ENCODE measurements around the gene SORCS3. TPM values are rescaled to one million over a fixed set of nuclear protein-coding genes. Genes with fewer than 3 reads are reported as not detected.
"Not testable (repeated sequence)": the region's sequence is repeated elsewhere in the genome, so short reads cannot be mapped to it uniquely, and the experiment has no call there.

The SORCS3 gene
- total RNA-seq, 1 donor from 2014 or later, result 0.19 TPM

DNA sequence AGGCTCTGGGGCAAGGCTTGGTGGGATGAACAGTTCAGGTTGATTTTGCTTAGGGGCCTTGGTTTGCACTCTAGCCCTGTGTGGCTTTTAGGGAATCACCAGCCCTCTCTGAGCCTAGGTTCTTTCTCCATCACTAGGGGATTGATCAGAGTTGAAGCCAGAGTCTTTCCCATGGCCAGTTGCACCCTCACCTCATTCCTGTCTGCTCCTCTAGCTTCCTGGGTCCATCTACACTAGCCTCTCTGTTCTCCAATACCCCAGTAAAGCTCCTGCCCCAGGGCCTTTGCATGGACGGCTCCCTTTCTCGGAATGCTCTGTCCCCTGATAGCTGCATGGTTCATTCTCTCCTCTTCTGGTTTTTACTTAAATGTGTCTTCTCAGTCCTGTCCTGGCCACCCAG lies 40.4 kb downstream of the SORCS3 start:
- DNase-seq, result no peak
- ATAC-seq (ENCODE audit: poor library complexity), result no peak
- intact Hi-C loops (cut with DNase I), result no loop called here

DNA sequence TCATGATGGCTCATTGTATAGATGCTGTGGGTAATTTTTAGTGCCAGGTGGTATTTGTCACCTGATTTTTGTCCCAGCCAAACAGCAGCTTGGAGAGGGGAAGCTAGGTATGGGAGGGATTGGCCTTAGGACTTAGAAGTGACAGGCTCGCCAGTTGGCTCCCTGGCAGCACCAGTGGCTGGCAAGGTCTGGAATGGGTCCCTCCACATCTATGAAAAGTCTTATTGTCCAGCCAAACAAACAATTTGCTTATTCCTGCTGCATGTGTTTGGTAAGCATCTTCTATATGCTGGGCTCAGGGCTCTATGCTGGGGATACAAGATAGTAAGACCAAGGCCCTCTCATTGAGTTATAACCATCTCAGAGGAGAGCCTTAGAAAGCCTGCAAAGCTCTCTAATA lies 42.5 kb downstream of the SORCS3 start:
- no peak for DNase-seq
- no peak for ATAC-seq (ENCODE audit: poor library complexity)
- intact Hi-C loops (cut with DNase I), result no loop called here

GRCh38 chr10:104686829-104687228 lies 45.7 kb downstream of the SORCS3 start:
- intact Hi-C loops (cut with DNase I), result no loop called here
- DNase-seq, result no peak
- ATAC-seq (ENCODE audit: poor library complexity), result no peak

DNA sequence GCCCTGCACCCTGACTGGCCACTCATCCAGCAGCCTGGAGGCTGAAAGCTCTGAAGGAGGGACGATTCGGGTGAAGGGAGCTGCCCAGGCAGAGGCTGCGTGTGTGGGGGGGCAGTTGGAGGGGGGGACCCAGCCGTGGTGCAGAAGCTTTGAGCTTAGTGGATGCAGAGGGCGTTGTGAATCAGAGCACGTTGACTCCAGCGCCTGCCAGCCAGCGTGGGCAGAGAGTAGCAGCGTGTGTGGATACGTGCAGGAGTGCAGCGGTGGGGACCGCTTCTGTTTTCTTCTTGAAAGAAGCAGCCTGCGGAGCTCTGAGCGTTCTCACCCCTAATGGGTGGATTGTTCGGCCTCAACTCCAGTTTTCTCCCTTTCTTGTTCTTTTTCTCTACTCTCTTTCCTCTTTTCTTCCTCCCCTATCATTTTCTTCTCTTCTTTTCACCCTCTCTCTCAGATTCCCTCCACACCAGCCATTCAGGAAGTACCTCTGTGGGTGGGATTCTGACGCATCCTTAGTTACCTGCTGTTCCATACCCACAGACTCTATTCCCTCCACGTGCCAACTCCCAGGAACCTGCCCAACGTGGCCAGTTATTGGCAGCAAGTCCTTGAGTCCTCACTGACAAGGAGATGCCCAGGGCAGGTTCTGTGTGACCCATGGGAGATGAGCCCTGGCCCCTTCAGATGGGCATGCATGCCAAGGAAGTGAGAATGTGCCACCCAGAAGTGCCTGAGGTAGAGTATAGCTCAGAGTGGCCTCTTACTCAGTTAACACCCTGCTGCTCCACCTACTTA lies 47.4 kb downstream of the SORCS3 start:
- ATAC-seq (ENCODE audit: poor library complexity) (no peak), DNase-seq (no peak)
- intact Hi-C loops (cut with DNase I), result no loop called here

DNA sequence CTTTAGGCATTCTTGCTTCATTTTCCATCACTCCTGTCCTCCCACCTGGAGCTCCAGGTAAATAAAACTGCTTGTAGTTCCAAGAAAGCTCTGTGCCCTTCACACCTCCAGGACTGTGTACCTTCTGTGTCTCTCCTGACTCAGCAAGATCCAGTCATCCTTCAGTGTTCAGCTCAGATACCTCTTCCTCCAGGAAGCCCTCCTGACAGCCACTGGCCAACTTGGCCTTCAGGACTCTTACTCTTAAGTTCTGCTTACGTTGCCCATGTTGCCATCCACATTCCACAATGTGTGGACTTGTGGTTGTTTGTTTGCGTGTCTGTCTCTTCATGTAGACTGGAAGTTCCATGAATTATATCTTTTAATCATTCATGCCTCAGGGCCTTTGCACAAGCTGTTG lies 48.0 kb downstream of the SORCS3 start:
- DNase-seq (no peak), ATAC-seq (ENCODE audit: poor library complexity) (no peak)
- intact Hi-C loops (cut with DNase I), result no loop called here

DNA sequence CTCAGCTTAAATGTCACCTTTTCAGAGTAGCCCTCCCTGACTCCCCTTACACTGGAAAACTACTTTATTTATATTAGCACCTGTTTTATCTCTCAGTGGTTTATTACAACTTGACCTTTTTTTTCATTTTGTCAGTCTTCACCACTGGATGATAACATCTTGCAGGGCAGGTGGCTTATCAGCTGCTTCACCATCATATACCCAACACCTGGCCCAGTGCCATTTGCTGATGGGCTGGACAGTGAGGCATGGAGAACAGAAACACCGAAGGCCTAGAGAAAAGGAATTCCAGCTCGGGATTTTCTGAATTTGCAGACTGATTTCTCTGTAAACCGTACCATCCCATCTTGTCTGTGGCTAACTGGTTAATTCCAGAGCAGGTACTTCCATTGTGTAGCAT lies 48.5 kb downstream of the SORCS3 start:
- intact Hi-C loops (cut with DNase I), result no loop called here
- ATAC-seq (ENCODE audit: poor library complexity) (no peak), DNase-seq (no peak)

DNA sequence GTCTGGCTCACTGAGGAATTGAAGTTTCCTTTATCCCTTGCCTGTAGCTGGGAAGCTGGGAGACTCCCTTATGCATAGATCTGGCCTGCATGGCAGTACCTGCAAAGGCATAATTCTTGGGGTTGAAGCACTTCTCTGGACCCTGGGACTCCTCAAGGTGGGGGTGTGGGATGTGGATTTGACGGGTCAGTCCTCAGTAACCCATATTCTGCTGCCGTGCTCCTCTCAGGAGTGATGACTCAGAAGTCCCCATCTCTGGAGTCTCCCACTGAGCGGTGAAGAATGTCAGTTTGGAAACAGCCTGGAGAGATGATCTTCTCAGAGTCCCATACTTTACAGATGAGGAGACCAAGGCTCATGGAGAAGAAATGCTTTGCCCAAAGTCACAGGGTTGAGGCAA lies 49.0 kb downstream of the SORCS3 start:
- no peak for ATAC-seq (ENCODE audit: poor library complexity)
- intact Hi-C loops (cut with DNase I), result no loop called here

GRCh38 chr10:104690959-104691358 lies 49.9 kb downstream of the SORCS3 start:
- intact Hi-C loops (cut with DNase I), result no loop called here

More for the DNA sequence above, 49.0 kb downstream of the SORCS3 start:
- DNase-seq, result no peak

DNA sequence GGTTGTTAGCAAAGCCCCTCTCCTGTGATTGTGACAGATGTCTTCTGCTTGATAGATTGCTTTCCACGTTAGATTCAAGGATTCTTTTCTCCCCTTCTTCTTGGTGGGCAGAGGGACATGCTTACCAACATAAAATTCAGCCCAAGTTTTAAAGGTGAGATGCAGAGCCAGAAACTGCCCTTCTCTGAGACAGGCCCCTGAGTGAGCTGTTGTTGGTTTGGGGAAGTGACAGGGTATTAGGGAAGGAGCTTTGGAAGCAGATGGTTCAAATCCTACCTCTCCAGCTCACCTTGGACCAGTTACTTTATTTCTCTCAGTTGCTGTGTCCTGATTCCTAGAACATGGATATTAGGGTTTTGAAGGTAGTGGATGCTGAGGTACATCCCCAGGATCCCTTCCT lies 53.0 kb downstream of the SORCS3 start:
- DNase-seq (no peak), ATAC-seq (ENCODE audit: poor library complexity) (no peak)
- intact Hi-C loops (cut with DNase I), result no loop called here

More at GRCh38 chr10:104690959-104691358, 49.9 kb downstream of the SORCS3 start:
- ATAC-seq (ENCODE audit: poor library complexity) (no peak), DNase-seq (no peak)

GRCh38 chr10:104703262-104703661 lies 62.2 kb downstream of the SORCS3 start:
- intact Hi-C loops (cut with DNase I); DNase-seq; ATAC-seq (ENCODE audit: poor library complexity): not testable (repeated sequence)

DNA sequence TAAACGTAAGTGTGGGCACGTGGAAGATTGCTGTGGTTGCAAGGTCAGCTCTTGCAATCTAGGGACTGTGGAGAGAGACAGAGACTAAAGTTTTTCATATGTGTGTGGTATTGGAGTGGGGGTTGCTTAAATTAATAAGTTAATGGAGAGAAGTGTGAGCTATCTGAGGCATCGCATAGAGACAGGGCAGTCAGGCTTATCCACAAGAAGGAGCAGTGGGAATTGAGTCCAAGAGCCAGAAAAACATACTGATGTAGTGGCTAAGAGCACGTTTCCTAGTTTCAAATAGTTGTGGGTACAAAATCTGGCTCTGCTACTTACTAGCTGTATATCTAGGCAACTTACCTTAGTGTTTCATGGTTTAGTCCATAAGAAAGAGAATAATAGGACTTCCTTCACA lies 65.8 kb downstream of the SORCS3 start:
- ATAC-seq (ENCODE audit: poor library complexity), result no peak
- intact Hi-C loops (cut with DNase I), result no loop called here
- no peak for DNase-seq

DNA sequence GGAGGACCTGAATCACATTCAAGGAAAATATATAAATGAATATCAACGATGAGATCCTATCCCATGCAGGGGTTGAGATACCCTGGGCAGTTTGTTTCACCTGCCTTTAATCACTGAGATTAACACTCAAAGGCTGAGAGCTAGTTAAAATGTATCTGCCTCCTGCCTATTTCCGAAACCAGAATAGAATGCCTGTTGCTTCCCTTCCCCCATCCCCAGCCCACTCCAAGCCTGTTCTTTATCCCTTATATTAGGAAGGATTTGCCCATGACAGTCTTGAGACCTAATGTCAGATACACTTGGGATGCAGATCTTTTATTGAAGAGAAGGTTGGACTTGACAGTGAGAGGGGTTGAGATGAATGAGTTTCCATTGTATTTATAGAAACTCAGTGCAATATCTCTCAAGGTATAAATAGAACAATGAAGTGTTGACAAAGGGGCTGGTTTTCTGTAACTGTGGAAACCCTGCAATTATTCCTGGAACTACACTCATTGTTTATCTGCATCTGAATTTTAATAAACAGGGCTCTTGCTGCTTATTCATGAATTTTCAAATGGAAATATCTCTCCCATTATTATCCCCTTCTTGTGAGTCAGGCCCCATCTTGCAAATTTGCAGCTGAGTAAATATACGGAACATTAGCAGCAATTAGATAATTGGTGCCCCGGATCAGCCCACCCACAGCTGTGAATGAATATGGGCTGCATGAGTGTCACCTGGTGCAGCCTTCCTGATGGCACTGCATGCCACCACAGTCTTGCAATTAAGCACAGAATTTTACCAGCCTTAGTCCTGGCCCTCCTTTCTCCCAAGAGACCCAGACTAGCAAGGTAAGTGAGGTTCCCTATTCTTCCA lies 66.7 kb downstream of the SORCS3 start:
- intact Hi-C loops (cut with DNase I), result no loop called here
- DNase-seq (no peak), ATAC-seq (ENCODE audit: poor library complexity) (peak; percentile 75)

DNA sequence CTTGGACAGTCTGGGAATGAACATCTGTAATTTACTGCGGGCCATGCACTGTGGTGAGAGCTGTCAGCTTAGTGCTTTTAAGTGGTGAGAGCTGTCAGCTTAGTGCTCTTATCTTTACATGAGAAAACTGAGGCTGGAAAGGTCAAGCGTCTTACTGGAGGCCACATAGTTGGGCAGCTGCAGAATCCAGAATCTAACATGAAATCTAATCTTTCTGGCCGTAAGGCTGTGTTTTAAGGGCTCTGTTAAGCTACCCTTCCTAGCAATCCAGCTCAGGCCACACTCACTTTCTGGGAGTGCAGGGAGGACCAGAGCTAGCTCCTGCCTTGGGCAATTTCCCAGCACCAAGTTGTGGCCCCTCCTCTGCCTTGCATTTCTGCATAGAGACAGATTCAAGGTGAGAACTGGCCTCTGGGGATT lies 70.2 kb downstream of the SORCS3 start:
- peak; percentile 78 for ATAC-seq (ENCODE audit: poor library complexity)
- intact Hi-C loops (cut with DNase I), result no loop called here
- no peak for DNase-seq

- intact Hi-C loops (cut with DNase I), result not testable (repeated sequence)
These were observed 89.5 kb downstream of the SORCS3 start for GRCh38 chr10:104730593-104730992.

DNA sequence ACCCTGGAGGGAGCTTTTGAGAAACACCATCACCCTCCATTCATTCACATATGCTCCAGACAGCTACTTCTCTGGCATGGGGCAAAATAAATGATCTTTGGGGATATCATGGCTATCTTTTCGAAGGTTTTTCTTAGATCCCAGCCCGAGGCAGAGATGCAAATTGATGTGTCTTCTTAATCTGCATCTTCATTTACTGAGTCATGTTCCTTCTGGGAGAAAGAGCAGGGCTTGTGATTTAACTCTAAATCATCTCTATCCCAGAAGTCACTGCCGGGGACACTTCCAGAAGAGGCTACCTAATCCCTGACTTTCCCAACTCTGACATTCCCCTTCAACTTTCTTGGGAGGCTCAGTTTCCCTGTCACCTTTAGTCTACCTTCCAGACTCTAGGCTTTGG lies 90.1 kb downstream of the SORCS3 start:
- no peak for DNase-seq
- intact Hi-C loops (cut with DNase I), result no loop called here
- no peak for ATAC-seq (ENCODE audit: poor library complexity)

More at GRCh38 chr10:104730593-104730992, 89.5 kb downstream of the SORCS3 start:
- not testable (repeated sequence) for ATAC-seq (ENCODE audit: poor library complexity); DNase-seq

DNA sequence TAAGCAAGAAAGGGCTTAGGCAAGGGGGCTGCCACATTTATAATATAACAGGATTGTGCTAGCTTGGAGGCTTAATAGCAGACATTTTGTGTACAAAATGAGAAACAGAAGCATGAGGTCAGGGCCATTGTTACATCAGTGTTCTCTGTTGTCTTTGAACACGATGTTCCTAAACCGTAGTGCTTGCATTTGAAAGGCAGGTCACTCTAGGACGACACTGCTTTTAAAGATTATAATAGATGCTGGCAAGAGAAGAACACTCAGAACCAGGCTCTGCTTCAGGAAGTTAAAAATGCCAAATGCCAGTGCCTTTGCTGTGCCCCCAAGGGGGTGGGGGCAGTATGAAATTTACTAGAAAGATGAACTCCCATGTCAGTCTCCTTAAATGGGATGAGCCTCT lies 91.1 kb downstream of the SORCS3 start:
- DNase-seq (no peak), ATAC-seq (ENCODE audit: poor library complexity) (peak; percentile 82)
- intact Hi-C loops (cut with DNase I), result no loop called here

DNA sequence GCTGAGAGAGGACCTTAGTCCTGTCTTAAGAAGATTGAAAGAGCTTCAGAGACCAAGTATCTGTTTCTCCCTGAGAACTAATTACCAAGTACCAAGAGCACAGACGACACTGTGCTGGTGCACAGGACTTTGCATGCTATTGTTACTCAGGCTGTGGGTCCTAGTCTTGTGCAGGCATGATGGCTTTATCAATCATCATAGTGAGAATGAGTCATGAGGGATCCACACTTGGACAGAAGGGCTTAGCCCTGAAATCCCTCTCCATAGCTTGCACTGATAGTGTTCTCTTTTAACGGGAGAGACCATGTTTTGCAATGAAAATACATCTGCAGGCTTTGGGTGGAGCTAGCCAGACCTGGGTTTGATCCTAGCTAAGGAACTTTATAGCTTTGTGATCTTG lies 93.3 kb downstream of the SORCS3 start:
- no peak for ATAC-seq (ENCODE audit: poor library complexity)
- DNase-seq, result no peak
- intact Hi-C loops (cut with DNase I), result no loop called here

DNA sequence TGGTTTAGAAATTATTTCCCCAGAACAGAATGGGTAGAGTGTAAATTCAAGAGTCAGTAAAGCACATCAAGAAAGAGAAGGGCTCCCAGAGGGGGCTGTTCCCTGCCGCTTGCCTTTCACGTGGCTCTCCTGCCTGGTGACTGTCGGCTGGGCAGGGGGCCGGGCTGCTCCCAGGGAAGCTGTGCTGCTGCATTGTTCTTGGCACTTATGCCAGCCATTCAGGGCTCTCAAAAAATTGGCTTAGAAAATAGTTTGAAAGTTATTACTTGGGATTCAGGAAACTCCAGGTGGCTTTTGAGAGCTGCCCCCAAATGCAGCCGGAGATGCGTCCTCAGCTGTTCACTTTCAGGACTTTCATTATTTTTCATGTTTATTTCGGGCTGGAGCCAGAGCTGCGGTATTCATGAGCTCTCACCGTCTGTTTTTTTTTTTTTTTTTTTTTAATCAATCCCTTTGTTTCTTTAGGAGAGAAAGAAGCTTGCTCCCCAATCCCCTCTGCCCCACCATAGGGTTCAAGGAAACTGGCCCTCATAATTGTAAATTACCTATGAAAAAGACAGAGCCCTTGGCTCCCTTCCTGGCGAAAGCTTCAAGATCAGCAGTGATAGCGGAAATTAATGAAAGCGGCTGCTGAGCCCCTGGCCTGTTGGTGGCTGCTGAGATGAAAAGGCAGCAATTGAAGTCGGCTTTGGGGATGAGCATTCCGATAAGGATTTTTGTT lies 94.1 kb downstream of the SORCS3 start:
- DNase-seq (peak; percentile 66), ATAC-seq (ENCODE audit: poor library complexity) (peak; percentile 79)

DNA sequence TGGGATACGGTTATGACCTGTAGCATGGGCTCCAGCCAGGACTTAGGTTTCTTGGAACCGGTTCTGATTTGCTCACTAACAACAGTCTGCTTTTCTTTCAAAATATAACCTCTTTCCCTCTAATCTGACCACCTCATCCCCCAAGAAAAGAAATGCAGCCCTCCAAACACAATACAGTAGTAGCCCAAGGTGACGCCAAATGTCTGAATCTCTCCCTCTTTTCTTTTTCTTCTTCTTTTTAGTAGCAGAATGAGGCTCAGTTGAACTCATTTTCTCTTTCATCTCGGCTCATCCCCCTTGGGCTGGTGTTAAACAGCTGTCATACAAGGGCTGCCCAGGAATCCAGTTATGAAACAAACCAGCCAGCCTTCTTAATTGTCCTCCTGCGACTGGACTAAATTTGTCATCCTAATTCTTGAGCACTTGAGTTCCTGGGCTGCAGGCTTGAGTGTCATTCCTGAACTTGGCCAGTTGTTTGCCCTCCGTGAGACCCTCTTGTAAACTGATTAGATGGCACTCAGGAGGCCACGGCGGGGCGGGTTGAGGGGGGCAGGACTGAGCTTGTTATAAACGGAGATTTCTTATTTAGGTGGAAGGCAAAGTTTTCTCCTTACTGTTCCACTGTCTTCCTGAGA lies 94.8 kb downstream of the SORCS3 start:
- peak; percentile 44 for DNase-seq
- intact Hi-C loops (cut with DNase I), result no loop called here
- peak; percentile 74 for ATAC-seq (ENCODE audit: poor library complexity)

More for the DNA sequence above, 94.1 kb downstream of the SORCS3 start:
- intact Hi-C loops (cut with DNase I), result no loop called here
